ENCODE data around the gene SHD.

- TF ChIP-seq, protein P1, sequence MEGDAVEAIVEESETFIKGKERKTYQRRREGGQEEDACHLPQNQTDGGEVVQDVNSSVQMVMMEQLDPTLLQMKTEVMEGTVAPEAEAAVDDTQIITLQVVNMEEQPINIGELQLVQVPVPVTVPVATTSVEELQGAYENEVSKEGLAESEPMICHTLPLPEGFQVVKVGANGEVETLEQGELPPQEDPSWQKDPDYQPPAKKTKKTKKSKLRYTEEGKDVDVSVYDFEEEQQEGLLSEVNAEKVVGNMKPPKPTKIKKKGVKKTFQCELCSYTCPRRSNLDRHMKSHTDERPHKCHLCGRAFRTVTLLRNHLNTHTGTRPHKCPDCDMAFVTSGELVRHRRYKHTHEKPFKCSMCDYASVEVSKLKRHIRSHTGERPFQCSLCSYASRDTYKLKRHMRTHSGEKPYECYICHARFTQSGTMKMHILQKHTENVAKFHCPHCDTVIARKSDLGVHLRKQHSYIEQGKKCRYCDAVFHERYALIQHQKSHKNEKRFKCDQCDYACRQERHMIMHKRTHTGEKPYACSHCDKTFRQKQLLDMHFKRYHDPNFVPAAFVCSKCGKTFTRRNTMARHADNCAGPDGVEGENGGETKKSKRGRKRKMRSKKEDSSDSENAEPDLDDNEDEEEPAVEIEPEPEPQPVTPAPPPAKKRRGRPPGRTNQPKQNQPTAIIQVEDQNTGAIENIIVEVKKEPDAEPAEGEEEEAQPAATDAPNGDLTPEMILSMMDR (IDR thresholded peaks at IDR 0.05), result no peak
- TF ChIP-seq POLR2AphosphoS5 (IDR thresholded peaks at IDR 0.05; ENCODE audit: low read depth, low read length) (no peak), SIN3A (IDR thresholded peaks at IDR 0.05; ENCODE audit: borderline replicate concordance, insufficient read depth, low read depth, low read length) (no peak)
Measured at GRCh38 chr19:4234142-4234861, 44.8 kb upstream of the SHD start.
